GM12878 (cell line): ENCODE data around the gene E2F7. TPM values are rescaled to one million over a fixed set of nuclear protein-coding genes. Genes with fewer than 3 reads are reported as not detected.

Experiments used
- ATF7 ChIP-seq: fragments of 450-650 bp; IDR thresholded peaks from 2 replicates; pipeline ENCODE4 v1.6.1; 2016; ENCODE audit warnings: low read depth, mild to moderate bottlenecking
- BMI1 ChIP-seq: fragments of 450-650 bp; IDR thresholded peaks from 2 replicates; pipeline ENCODE4 v1.6.1; 2016; ENCODE audit warnings: mild to moderate bottlenecking, moderate library complexity, borderline replicate concordance
- BRCA1 ChIP-seq: IDR thresholded peaks from 2 replicates; pipeline ENCODE4 v1.6.1; 2011; ENCODE audit warnings: low read depth, low read length, improper control_type of control experiment
- CHD4 ChIP-seq: fragments of 200-600 bp; sonication (generic); IDR thresholded peaks from 2 replicates; pipeline ENCODE4 v1.6.1; 2016; ENCODE audit warnings: mild to moderate bottlenecking
- E2F8 ChIP-seq: fragments of 450-650 bp; IDR thresholded peaks from 2 replicates; pipeline ENCODE4 v1.6.1; 2018; ENCODE audit warnings: mild to moderate bottlenecking, low read depth, moderate library complexity; ENCODE audit not compliant: partially characterized antibody
- IRF4 ChIP-seq: IDR thresholded peaks from 2 replicates; pipeline ENCODE4 v1.6.1; 2011; ENCODE audit warnings: low read depth, low read length
- KLF5 ChIP-seq: fragments of 450-650 bp; IDR thresholded peaks from 2 replicates; pipeline ENCODE4 v1.6.1; 2014; ENCODE audit warnings: mild to moderate bottlenecking; ENCODE audit not compliant: partially characterized antibody
- RB1 ChIP-seq: fragments of 450-650 bp; formaldehyde crosslinking; IDR thresholded peaks from 2 replicates; pipeline ENCODE4 v1.6.1; 2017; ENCODE audit warnings: mild to moderate bottlenecking, borderline replicate concordance
- RFX5 ChIP-seq: IDR thresholded peaks from 2 replicates; pipeline ENCODE4 v1.6.1; 2011; ENCODE audit warnings: low read depth, low read length, improper control_type of control experiment
- SMAD5 ChIP-seq: IDR thresholded peaks from 2 replicates; pipeline ENCODE4 v1.6.1; 2016; ENCODE audit warnings: antibody characterized with exemption, low read depth
- TARDBP ChIP-seq: IDR thresholded peaks from 2 replicates; pipeline ENCODE4 v1.6.1; 2016; ENCODE audit warnings: borderline replicate concordance
- TCF3 ChIP-seq: IDR thresholded peaks from 2 replicates; pipeline ENCODE4 v1.6.1; 2012; ENCODE audit warnings: low read depth, mild to moderate bottlenecking, low read length, borderline replicate concordance; ENCODE audit not compliant: insufficient read depth
- ZNF274 ChIP-seq: IDR thresholded peaks from one replicate; pipeline ENCODE4 v1.8.0; 2011; ENCODE audit not compliant: insufficient read length, insufficient read depth
- polyA plus RNA-seq, 11 experiments: library from polyadenylated mRNA; depleted of rRNA in 4 of 11; unstranded in 6 of 11; stranded (reverse) in 5 of 11; fragments of >200 nt; fragmentation: Nextera tagmentation in 4 of 11; fragmentation: Illumina TruSeq in 1 of 11; extraction: Ambion mirVana in 4 of 11; extraction: Trizol in 1 of 11; gene quantifications; 1 replicate in 1 of 11; 2 replicates in 10 of 11; pipeline versions ENCODE4 v1.2.1 to v1.2.3, GENCODE V29; 2011 to 2016; ENCODE audit warnings: inconsistent platforms in 2 of 11, missing spikeins in 2 of 11, low read depth in 1 of 11
- total RNA-seq, 4 experiments: library from RNA; depleted of rRNA in 3 of 4; stranded (reverse); fragments of >200 nt in 3 of 4; fragmentation: Illumina TruSeq in 1 of 4; extraction: Trizol in 1 of 4; gene quantifications; 2 replicates each; pipeline versions ENCODE4 v1.2.1 to v1.2.3, GENCODE V29; 2013 to 2021
- TF ChIP-seq, protein P1 (sequence below): fragments of 450-650 bp; IDR thresholded peaks from 2 replicates; pipeline ENCODE4 v1.6.1; 2017; ENCODE audit warnings: mild to moderate bottlenecking, low read depth, inconsistent platforms; ENCODE audit not compliant: poor library complexity, severe bottlenecking
- TF ChIP-seq, protein P2 (sequence below): fragments of 450-650 bp; IDR thresholded peaks from 2 replicates; pipeline ENCODE4 v1.6.1; 2017; ENCODE audit warnings: low read depth, mild to moderate bottlenecking, moderate library complexity
- TF ChIP-seq, protein P3 (sequence below): fragments of 450-650 bp; formaldehyde crosslinking; IDR thresholded peaks from 2 replicates; pipeline ENCODE4 v1.5.0; 2022; ENCODE audit warnings: mild to moderate bottlenecking, missing genetic modification characterization
- TF ChIP-seq, protein P4 (sequence below): fragments of 450-650 bp; IDR thresholded peaks from 2 replicates; pipeline ENCODE4 v1.6.1; 2017; ENCODE audit warnings: antibody characterized with exemption, mild to moderate bottlenecking, moderate library complexity

Gene E2F7
- total and polyA plus RNA-seq, 10 of the 15 experiments (the other 5 are each of a cell fraction or from before 2014, with no cell fraction given), result 5.6 to 32.1 (median 19.9) TPM

GRCh38 chr12:77062846-77063461 lies 2.4 kb downstream of the E2F7 start (continued):
- TF ChIP-seq, protein P1, sequence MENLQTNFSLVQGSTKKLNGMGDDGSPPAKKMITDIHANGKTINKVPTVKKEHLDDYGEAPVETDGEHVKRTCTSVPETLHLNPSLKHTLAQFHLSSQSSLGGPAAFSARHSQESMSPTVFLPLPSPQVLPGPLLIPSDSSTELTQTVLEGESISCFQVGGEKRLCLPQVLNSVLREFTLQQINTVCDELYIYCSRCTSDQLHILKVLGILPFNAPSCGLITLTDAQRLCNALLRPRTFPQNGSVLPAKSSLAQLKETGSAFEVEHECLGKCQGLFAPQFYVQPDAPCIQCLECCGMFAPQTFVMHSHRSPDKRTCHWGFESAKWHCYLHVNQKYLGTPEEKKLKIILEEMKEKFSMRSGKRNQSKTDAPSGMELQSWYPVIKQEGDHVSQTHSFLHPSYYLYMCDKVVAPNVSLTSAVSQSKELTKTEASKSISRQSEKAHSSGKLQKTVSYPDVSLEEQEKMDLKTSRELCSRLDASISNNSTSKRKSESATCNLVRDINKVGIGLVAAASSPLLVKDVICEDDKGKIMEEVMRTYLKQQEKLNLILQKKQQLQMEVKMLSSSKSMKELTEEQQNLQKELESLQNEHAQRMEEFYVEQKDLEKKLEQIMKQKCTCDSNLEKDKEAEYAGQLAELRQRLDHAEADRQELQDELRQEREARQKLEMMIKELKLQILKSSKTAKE, result peak; percentile 62
- TF ChIP-seq, protein P2, sequence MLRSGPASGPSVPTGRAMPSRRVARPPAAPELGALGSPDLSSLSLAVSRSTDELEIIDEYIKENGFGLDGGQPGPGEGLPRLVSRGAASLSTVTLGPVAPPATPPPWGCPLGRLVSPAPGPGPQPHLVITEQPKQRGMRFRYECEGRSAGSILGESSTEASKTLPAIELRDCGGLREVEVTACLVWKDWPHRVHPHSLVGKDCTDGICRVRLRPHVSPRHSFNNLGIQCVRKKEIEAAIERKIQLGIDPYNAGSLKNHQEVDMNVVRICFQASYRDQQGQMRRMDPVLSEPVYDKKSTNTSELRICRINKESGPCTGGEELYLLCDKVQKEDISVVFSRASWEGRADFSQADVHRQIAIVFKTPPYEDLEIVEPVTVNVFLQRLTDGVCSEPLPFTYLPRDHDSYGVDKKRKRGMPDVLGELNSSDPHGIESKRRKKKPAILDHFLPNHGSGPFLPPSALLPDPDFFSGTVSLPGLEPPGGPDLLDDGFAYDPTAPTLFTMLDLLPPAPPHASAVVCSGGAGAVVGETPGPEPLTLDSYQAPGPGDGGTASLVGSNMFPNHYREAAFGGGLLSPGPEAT, result peak; percentile 68; the same call in 1 of the 2 replicates
- TF ChIP-seq IRF4 (0 out of 2 replicates have a peak, but pooled peaks have one; percentile 29), BRCA1 (no peak), RB1 (no peak), RFX5 (no peak), SMAD5 (no peak; the same call in 1 of the 2 replicates), ATF7 (peak; percentile 90), E2F8 (no peak), CHD4 (no peak), ZNF274 (no peak), TARDBP (no peak), TCF3 (no peak), BMI1 (no peak), KLF5 (no peak)
- TF ChIP-seq, protein P3, sequence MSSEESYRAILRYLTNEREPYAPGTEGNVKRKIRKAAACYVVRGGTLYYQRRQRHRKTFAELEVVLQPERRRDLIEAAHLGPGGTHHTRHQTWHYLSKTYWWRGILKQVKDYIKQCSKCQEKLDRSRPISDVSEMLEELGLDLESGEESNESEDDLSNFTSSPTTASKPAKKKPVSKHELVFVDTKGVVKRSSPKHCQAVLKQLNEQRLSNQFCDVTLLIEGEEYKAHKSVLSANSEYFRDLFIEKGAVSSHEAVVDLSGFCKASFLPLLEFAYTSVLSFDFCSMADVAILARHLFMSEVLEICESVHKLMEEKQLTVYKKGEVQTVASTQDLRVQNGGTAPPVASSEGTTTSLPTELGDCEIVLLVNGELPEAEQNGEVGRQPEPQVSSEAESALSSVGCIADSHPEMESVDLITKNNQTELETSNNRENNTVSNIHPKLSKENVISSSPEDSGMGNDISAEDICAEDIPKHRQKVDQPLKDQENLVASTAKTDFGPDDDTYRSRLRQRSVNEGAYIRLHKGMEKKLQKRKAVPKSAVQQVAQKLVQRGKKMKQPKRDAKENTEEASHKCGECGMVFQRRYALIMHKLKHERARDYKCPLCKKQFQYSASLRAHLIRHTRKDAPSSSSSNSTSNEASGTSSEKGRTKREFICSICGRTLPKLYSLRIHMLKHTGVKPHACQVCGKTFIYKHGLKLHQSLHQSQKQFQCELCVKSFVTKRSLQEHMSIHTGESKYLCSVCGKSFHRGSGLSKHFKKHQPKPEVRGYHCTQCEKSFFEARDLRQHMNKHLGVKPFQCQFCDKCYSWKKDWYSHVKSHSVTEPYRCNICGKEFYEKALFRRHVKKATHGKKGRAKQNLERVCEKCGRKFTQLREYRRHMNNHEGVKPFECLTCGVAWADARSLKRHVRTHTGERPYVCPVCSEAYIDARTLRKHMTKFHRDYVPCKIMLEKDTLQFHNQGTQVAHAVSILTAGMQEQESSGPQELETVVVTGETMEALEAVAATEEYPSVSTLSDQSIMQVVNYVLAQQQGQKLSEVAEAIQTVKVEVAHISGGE, result no peak
- TF ChIP-seq, protein P4, sequence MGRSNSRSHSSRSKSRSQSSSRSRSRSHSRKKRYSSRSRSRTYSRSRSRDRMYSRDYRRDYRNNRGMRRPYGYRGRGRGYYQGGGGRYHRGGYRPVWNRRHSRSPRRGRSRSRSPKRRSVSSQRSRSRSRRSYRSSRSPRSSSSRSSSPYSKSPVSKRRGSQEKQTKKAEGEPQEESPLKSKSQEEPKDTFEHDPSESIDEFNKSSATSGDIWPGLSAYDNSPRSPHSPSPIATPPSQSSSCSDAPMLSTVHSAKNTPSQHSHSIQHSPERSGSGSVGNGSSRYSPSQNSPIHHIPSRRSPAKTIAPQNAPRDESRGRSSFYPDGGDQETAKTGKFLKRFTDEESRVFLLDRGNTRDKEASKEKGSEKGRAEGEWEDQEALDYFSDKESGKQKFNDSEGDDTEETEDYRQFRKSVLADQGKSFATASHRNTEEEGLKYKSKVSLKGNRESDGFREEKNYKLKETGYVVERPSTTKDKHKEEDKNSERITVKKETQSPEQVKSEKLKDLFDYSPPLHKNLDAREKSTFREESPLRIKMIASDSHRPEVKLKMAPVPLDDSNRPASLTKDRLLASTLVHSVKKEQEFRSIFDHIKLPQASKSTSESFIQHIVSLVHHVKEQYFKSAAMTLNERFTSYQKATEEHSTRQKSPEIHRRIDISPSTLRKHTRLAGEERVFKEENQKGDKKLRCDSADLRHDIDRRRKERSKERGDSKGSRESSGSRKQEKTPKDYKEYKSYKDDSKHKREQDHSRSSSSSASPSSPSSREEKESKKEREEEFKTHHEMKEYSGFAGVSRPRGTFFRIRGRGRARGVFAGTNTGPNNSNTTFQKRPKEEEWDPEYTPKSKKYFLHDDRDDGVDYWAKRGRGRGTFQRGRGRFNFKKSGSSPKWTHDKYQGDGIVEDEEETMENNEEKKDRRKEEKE, result no peak
